ENCODE measurements around the gene CNP.

Gene CNP

DNA sequence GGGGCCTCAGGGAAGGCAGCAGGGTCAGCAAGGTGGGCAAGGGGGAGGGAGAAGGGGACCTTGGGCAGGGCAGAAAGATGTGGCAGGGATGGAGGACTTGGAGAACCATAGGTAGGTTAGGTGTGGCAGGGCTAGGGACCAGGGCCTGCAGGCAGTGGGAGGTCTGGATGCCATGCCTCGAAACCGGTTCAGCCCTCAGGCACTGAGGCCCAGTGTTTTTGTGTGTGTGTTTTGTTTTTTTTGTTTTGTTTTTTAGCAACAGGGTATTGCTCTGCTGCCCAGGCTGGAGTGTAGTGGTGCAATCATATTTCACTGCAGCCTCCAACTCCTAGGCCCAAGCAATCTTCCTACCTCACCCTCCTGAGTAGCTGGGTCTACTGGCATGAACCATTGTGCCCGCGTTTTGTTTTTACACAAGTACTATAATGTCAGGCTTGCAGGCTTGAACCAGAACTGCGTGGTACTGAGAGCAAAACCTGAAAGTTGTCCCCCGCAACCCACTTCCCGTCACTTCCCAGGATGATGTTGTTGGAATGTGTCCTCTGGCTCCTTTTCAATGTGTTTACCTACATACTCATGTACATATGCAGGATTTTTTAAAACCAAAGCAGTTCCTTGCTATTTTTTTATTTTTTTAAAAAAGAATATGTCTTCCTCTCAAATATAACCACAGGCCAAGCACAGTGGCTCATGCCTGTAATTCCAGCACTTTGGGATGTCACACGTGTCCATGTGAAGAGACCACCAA is 23.8 kb upstream of the CNP start:
- no peak for DNase-seq (ENCODE audit: low read depth in 2 of 2)

DNA sequence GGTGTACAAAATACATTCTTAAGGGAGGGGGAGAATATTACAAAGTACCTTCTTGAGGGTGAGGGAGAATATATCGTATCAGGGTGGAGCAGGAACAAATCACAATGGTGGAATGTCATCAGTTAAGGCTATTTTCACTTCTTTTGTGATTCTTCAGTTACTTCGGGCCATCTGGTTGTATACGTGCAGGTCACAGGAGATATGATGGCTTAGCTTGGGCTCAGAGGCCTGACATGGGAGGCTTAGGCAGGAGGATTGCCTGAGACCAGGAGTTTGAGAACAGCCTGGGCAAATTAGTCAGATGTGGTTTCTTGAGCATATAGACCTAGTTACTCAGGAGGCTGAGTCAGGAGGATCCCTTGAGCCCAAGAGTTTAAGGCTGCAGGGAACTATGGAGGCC is 23.1 kb upstream of the CNP start:
- no peak for DNase-seq (ENCODE audit: low read depth in 2 of 2)

DNA sequence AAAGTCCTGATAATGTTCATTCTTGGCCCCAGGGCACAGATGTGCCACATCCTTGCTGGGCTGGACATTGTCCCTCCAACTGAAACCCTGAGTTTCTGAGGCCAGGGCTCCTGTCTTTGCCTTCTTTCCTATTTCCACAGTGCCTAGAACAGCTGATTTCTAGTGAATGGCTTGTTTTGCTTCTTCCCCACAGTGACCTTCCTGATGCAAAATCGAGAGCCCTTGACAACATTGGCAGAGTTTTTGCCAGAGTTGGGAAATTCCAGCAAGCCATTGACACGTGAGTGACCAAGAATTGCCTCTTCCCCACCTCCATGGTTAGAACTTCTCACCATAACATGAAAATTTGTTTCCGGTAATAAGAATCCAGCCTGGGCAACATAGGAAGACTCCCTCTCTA is 21.7 kb upstream of the CNP start:
- no peak for DNase-seq (ENCODE audit: low read depth in 2 of 2)

- DNase-seq (ENCODE audit: low read depth in 2 of 2) = no peak
These were observed 17.7 kb upstream of the CNP start for GRCh38 chr17:41948762-41949460.

DNA sequence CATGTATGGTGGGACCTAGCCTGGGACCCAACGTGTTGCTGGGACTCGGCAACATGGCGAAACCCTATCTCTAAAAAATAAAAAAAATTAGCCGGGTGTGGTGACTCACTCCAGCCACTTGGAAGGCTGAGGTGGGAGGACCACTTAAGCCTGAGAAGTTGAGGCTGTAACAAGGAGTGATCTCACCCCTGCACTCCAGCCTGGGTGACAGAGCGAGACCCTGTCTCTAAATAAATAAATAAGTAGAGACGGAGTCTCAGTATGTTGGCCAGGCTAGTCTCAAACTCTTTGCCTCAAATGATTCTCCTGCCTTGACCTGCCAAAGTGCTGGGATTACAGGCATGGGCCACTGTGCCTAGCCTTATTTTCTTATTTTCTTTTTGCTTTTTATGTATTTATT is 10.1 kb upstream of the CNP start:
- DNase-seq (ENCODE audit: low read depth in 2 of 2) = no peak

GRCh38 chr17:41957031-41957868 is 9.3 kb upstream of the CNP start:
- no peak for DNase-seq (ENCODE audit: low read depth in 2 of 2)

DNA sequence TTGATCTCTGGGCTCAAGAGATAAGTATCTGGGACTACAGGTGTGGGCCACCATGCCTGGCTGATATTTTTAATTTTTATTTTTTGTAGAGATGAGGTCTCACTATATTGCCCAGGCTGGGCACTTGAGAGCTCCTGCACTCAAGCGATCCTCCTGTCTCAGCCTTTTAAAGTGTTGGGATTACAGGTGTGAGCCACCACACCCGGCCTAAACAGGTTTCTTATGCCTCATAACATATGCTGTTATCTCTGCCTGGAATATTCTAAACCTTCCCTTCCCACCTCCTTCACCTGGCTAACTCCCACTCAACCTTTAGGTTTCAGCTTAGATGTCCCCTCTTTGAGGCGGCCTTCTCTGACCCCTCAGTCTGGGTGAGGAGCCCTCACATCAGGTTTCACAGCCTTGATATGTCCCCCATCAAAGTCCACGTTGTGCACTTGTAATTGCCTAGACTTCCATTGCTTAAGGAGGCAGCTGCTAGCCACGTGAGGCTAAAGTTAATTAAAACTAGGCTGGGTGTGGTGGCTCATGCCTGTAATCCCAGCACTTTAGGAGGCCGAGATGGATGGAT is 8.6 kb upstream of the CNP start:
- DNase-seq (ENCODE audit: low read depth in 2 of 2) = no peak

DNA sequence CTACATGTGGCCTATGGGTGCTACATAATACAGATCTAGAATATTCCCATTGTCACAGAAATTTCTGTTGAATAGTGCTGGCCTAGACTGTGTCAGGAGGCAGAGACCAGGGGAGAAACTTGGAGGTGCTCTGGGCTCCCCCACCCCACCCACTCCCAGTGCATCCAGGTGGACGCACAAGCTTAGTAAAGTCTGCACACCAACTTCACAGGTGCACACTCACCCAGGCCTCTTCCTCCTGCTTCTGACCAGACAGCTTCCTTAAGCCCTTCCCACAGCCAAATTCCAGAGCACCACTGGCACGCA is 7.6 kb upstream of the CNP start:
- no peak for DNase-seq (ENCODE audit: low read depth in 2 of 2)

- no peak for DNase-seq (ENCODE audit: low read depth in 2 of 2)
These were observed 7.1 kb upstream of the CNP start for GRCh38 chr17:41959336-41960095.

GRCh38 chr17:41962111-41962510 is 4.5 kb upstream of the CNP start:
- DNase-seq (ENCODE audit: low read depth in 2 of 2) = no peak

GRCh38 chr17:41962768-41963434 is 3.7 kb upstream of the CNP start:
- DNase-seq (ENCODE audit: low read depth in 2 of 2) = peak; percentile 56 to 62

DNA sequence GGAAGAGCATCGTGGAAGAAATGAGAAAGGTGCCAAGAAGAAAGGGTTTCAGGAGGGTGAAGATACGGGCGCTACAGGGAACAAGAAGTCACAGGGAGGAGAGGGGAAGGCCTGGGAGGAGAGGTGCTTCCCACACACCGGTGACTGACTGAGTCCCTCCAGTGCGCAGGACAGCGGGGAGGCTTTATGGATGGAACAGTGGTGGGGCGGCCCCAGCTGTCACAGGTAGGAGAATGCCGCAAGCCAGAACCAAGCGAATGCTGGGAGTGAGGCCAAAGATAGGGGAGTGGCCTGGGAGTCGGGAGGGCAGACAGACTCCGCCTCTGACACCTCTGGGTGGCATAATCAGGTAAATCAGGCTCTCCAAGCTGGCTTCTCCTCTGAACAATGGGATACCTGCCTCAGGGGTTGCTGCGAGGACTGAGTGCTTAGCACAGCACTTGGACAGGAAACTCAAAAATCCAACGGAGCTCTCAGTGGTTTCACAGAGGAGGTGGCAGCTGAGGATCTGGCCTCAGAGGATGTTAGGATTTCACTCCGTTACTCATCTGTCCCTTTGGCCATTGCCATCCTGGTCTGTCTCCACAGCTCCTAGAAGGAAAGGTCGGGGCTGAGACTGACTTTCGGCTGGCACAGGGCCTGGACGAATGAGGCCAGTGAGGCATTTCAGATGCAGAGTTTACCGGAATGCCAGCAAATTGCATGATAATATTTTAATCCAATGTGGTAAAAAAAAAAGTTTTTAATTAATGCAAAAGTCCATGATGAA is 717 bp upstream of the CNP start:
- DNase-seq (ENCODE audit: low read depth in 2 of 2) = peak; percentile 50 to 55

DNA sequence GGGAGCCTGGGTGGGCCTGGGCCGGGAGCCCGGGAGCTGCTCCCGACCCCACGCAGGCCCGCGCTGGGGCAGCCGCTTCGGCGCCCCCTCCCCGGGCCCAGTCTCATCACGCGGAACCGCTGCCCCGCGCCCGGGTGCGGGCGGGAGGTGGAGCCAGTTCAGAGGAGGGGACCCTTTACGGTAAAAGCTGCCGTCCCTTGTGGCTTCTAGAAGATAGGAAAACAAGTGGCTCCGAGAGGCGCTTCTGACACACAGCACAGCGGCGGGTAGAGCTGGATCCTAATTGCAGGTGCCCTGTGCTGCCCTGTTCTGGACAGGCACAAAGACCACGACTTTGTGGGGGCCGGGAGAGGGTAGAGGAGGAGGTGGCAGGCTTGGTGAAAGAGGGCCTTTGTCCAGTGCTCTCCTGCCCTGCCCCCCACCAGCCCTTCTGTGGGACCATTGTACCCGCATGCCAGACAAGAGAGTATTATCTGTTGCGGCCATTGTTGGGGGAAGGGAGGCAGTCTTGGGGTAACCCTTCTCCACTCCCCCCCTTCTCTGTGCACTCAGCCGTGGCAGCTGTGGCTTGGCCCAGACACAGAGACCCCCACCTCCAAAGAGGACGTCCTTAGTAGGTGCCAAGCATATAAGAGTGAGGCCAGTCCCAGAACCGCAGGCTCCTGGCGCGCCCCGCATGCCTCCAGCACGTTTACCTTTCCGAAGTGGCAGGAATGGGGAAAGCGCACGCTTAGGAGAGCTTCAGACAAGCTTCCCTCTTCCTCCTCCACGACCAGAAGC is 736 bp downstream of the CNP start:
- DNase-seq (ENCODE audit: low read depth in 2 of 2) = peak; percentile 24 to 29

- no peak for DNase-seq (ENCODE audit: low read depth in 2 of 2)
These were observed 1.5 kb downstream of the CNP start for GRCh38 chr17:41967921-41968578.

GRCh38 chr17:41968676-41969075 is 2.1 kb downstream of the CNP start:
- DNase-seq (ENCODE audit: low read depth in 2 of 2) = no peak

- no peak for DNase-seq (ENCODE audit: low read depth in 2 of 2)
These were observed 4.3 kb downstream of the CNP start for GRCh38 chr17:41970901-41971331.

GRCh38 chr17:41971721-41972523 is 5.3 kb downstream of the CNP start:
- no peak for DNase-seq (ENCODE audit: low read depth in 2 of 2)

All from activated CD4-positive, alpha-beta T cell treated with anti-CD3 and anti-CD28 coated beads for 24 hours (primary cell).